Trophoblast cell (in vitro differentiated cells and primary cell): Measurements from ENCODE around the gene SLC25A15.

ENCODE experiments used
- DNase-seq, 2 donors: peaks; one replicate each; pipeline ENCODE4 v3.0.0-alpha.2; 2016
- H2AFZ ChIP-seq: 2 replicates; pipeline ENCODE4 v1.6.1; 2013; ENCODE audit warnings: low read length, moderate library complexity, mild to moderate bottlenecking; ENCODE audit not compliant: insufficient read depth, poor library complexity
- H2AK5ac ChIP-seq: 2 replicates; pipeline ENCODE4 v1.6.1; 2013; ENCODE audit warnings: mild to moderate bottlenecking, low read length
- H2BK120ac ChIP-seq: 2 replicates; pipeline ENCODE4 v1.6.1; 2013; ENCODE audit warnings: low read length, mild to moderate bottlenecking, moderate library complexity; ENCODE audit not compliant: insufficient read depth, poor library complexity
- H2BK12ac ChIP-seq: 2 replicates; pipeline ENCODE4 v1.6.1; 2013; ENCODE audit warnings: mild to moderate bottlenecking, low read length, moderate library complexity
- H2BK5ac ChIP-seq: 2 replicates; pipeline ENCODE4 v1.6.1; 2013; ENCODE audit warnings: low read length, low read depth, moderate library complexity, mild to moderate bottlenecking; ENCODE audit not compliant: poor library complexity
- H3K14ac ChIP-seq: 2 replicates; pipeline ENCODE4 v1.6.1; 2013; ENCODE audit warnings: mild to moderate bottlenecking, low read length
- H3K18ac ChIP-seq: 2 replicates; pipeline ENCODE4 v1.6.1; 2013; ENCODE audit warnings: mild to moderate bottlenecking, low read length
- H3K23ac ChIP-seq: 2 replicates; pipeline ENCODE4 v1.6.1; 2013; ENCODE audit warnings: low read length
- H3K27ac ChIP-seq: 2 replicates; pipeline ENCODE4 v1.5.1; 2013; ENCODE audit warnings: low read depth, mild to moderate bottlenecking, inconsistent platforms, low read length, moderate library complexity
- H3K27me3 ChIP-seq: 2 replicates; pipeline ENCODE4 v1.6.1; 2013; ENCODE audit warnings: inconsistent platforms, mild to moderate bottlenecking, low read length, moderate library complexity; ENCODE audit not compliant: insufficient read depth
- H3K36me3 ChIP-seq, 2 experiments: 1 replicate in 1 of 2; 2 replicates in 1 of 2; pipeline ENCODE4 v1.6.1; 2013; ENCODE audit warnings: low read length in 2 of 2, mild to moderate bottlenecking in 2 of 2, moderate library complexity in 1 of 2; ENCODE audit not compliant: insufficient read depth in 2 of 2, control insufficient read depth in 1 of 2
- H3K4ac ChIP-seq: 2 replicates; pipeline ENCODE4 v1.6.1; 2013; ENCODE audit warnings: low read depth, mild to moderate bottlenecking, low read length, moderate library complexity
- H3K4me1 ChIP-seq, 2 experiments: 1 replicate in 1 of 2; 2 replicates in 1 of 2; pipeline ENCODE4 v1.6.1; 2013; ENCODE audit warnings: low read length in 2 of 2, mild to moderate bottlenecking in 2 of 2, moderate library complexity in 1 of 2; ENCODE audit not compliant: insufficient read depth in 2 of 2, control insufficient read depth in 1 of 2
- H3K4me2 ChIP-seq: 2 replicates; pipeline ENCODE4 v1.6.1; 2013; ENCODE audit warnings: inconsistent platforms, mild to moderate bottlenecking, low read length, moderate library complexity
- H3K4me3 ChIP-seq: 2 replicates; pipeline ENCODE4 v1.5.1; 2013; ENCODE audit warnings: mild to moderate bottlenecking, low read depth, low read length, inconsistent platforms
- H3K79me1 ChIP-seq: one replicate; pipeline ENCODE4 v1.6.1; 2013; ENCODE audit warnings: low read length
- H3K79me2 ChIP-seq: 2 replicates; pipeline ENCODE4 v1.6.1; 2013; ENCODE audit warnings: low read length, mild to moderate bottlenecking; ENCODE audit not compliant: control insufficient read depth, insufficient read depth, poor library complexity
- H3K9ac ChIP-seq: 2 replicates; pipeline ENCODE4 v1.6.1; 2013; ENCODE audit warnings: mild to moderate bottlenecking, low read length
- H3K9me3 ChIP-seq: 2 replicates; pipeline ENCODE4 v1.6.1; 2013; ENCODE audit warnings: low read depth, mild to moderate bottlenecking, control low read depth, inconsistent platforms, low read length; ENCODE audit not compliant: insufficient read depth
- H4K12ac ChIP-seq: 2 replicates; pipeline ENCODE4 v1.6.1; 2013; ENCODE audit warnings: low read depth, mild to moderate bottlenecking, low read length, moderate library complexity
- H4K8ac ChIP-seq: 2 replicates; pipeline ENCODE4 v1.6.1; 2013; ENCODE audit warnings: low read depth, mild to moderate bottlenecking, low read length, moderate library complexity
- H4K91ac ChIP-seq: one replicate; pipeline ENCODE4 v1.6.1; 2013; ENCODE audit warnings: low read depth, mild to moderate bottlenecking, low read length, moderate library complexity
- WGBS: extraction: QIAGEN DNeasy Blood & Tissue Kit; methylation state at CpG from one replicate; pipeline ENCODE4 v1.1.7; 2013; ENCODE audit warnings: missing lambda C conversion rate; ENCODE audit not compliant: insufficient read length, insufficient coverage; ENCODE audit errors: extremely low coverage; 5-methylcytosine and 5-hydroxymethylcytosine counted together

The SLC25A15 gene

GRCh38 chr13:40758811-40759210 is 30.6 kb upstream of the SLC25A15 start:
- no peak overlapping the region for H4K12ac ChIP-seq
- H3K27me3 ChIP-seq: no peaks in the 10 kb centered on the region
- no peak overlapping the region for H3K27ac ChIP-seq
- H2BK12ac ChIP-seq: no peak overlapping the region
- H3K4ac ChIP-seq: no peak overlapping the region
- no peak overlapping the region for H2BK5ac ChIP-seq
- no peak overlapping the region for H3K18ac ChIP-seq
- no peaks in the 10 kb centered on the region for H3K79me1 ChIP-seq
- no peak overlapping the region for H2AFZ ChIP-seq
- H3K14ac ChIP-seq: no peak overlapping the region
- no peak for DNase-seq
- WGBS: no CpG with 5 or more reads among the region's 4 CpGs
- no peak overlapping the region for H3K9ac ChIP-seq
- no peak overlapping the region for H3K23ac ChIP-seq
- no peak overlapping the region for H3K4me3 ChIP-seq
- H3K4me2 ChIP-seq: no peak overlapping the region
- H2BK120ac ChIP-seq: no peak overlapping the region
- peaks cover 7% of the 10 kb centered on the region in 2 experiments for H3K36me3 ChIP-seq
- H3K9me3 ChIP-seq: no peaks in the 10 kb centered on the region
- no peaks in the 10 kb centered on the region for H3K79me2 ChIP-seq
- H4K91ac ChIP-seq: no peak overlapping the region
- H4K8ac ChIP-seq: no peak overlapping the region
- H3K4me1 ChIP-seq: no peaks in the 10 kb centered on the region
- no peak overlapping the region for H2AK5ac ChIP-seq

DNA sequence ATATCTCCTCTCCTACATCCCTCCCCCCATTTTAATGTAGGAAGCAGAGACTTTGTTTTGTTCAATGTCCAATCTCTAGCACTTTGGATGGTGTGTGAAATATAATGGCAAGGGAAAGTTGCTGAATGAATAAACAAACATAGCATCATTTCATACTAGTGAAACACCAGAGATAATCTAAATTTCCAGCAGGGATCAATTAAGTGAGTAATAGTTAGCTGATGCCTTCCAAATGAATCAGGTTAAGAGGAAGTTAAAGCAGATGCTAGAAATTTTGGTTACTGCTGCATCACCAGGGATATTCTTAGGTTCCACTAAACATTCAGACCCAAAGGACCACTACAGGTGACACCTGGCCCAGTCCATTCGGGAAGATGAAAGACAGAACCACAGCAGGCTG is 26.6 kb upstream of the SLC25A15 start:
- no peak overlapping the region for H4K12ac ChIP-seq
- H3K18ac ChIP-seq: no peak overlapping the region
- no CpG with 5 or more reads among the region's 1 CpG for WGBS
- no peak overlapping the region for H2BK120ac ChIP-seq
- no peak overlapping the region for H3K14ac ChIP-seq
- peaks cover 6 to 7% of the 10 kb centered on the region in 2 experiments for H3K36me3 ChIP-seq
- H2AFZ ChIP-seq: no peak overlapping the region
- H2BK12ac ChIP-seq: no peak overlapping the region
- no peak overlapping the region for H2AK5ac ChIP-seq
- H3K4ac ChIP-seq: no peak overlapping the region
- H3K4me1 ChIP-seq: no peaks in the 10 kb centered on the region
- H3K23ac ChIP-seq: no peak overlapping the region
- H2BK5ac ChIP-seq: no peak overlapping the region
- no peak overlapping the region for H3K9ac ChIP-seq
- H3K4me3 ChIP-seq: no peak overlapping the region
- H4K8ac ChIP-seq: no peak overlapping the region
- no peaks in the 10 kb centered on the region for H3K27me3 ChIP-seq
- no peak overlapping the region for H3K27ac ChIP-seq
- H3K4me2 ChIP-seq: no peak overlapping the region
- no peaks in the 10 kb centered on the region for H3K79me1 ChIP-seq
- H3K79me2 ChIP-seq: no peaks in the 10 kb centered on the region
- H4K91ac ChIP-seq: no peak overlapping the region
- DNase-seq: no peak
- no peaks in the 10 kb centered on the region for H3K9me3 ChIP-seq

DNA sequence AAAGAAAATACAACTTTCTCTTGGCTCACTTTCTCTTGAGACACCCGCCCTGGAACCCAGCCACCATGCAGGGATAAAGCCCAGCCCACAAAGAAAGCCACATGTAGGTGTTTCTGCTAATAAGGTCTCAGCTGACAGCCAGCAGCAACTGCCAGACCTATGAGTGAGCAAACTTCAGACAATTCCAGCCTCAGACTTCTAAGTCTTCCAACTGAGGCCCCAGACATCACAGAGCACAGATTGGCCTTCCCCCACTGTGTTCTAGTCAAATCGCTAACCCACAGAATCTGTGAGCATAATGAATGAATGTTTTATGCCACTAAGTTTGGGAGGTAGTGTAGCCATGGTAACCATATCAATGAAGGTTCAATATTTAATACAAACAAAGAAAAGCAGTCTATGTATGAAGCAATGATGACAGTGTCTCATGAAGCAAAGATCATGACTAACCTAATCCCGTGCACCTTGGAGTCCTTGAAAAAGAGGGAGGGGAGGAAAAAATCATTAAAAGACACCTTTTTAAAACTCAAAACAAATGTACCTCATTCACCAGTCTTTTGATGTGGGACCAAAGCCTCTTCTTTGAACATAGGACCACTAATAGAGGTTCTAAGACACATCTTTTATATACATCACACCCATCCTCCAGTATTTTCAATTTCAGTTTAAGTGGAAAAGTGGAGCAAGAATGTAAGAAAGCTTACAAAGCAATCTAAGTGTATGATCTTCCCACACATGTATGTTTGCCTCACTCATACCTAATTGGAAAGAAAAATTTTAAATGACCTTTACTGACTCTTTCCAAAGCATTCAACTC is 24.6 kb upstream of the SLC25A15 start:
- Histone ChIP-seq H3K27ac (no peak overlapping the region), H3K36me3 (peaks cover 3 to 5% of the 10 kb centered on the region in 2 experiments), H2AK5ac (no peak overlapping the region), H4K91ac (no peak overlapping the region), H3K9me3 (no peaks in the 10 kb centered on the region), H3K4me1 (no peaks in the 10 kb centered on the region), H4K8ac (no peak overlapping the region), H3K4ac (no peak overlapping the region), H3K79me1 (no peaks in the 10 kb centered on the region), H4K12ac (no peak overlapping the region), H2BK120ac (no peak overlapping the region), H3K4me3 (no peak overlapping the region), H2BK12ac (no peak overlapping the region), H3K23ac (no peak overlapping the region), H3K14ac (no peak overlapping the region), H3K79me2 (no peaks in the 10 kb centered on the region), H2BK5ac (no peak overlapping the region), H3K9ac (no peak overlapping the region), H3K4me2 (no peak overlapping the region), H3K27me3 (no peaks in the 10 kb centered on the region), H2AFZ (no peak overlapping the region), H3K18ac (no peak overlapping the region)
- no CpG with 5 or more reads among the region's 3 CpGs for WGBS
- DNase-seq: no peak

- Histone ChIP-seq H3K27me3 (no peaks in the 10 kb centered on the region), H3K4me3 (no peak overlapping the region)
Measured at GRCh38 chr13:40765602-40766001, 23.8 kb upstream of the SLC25A15 start.

More at GRCh38 chr13:40765602-40766001, 23.8 kb upstream of the SLC25A15 start:
- WGBS: no CpG with 5 or more reads among the region's 1 CpG
- Histone ChIP-seq H2BK120ac (no peak overlapping the region), H2BK12ac (no peak overlapping the region), H3K23ac (no peak overlapping the region), H3K27ac (no peak overlapping the region), H3K4me1 (peaks cover 0 to 3% of the 10 kb centered on the region in 2 experiments), H3K9ac (no peak overlapping the region), H4K12ac (no peak overlapping the region), H4K8ac (no peak overlapping the region), H2BK5ac (no peak overlapping the region), H3K18ac (no peak overlapping the region), H3K14ac (no peak overlapping the region), H3K4me2 (no peak overlapping the region), H3K79me1 (no peaks in the 10 kb centered on the region), H3K9me3 (no peaks in the 10 kb centered on the region), H3K79me2 (no peaks in the 10 kb centered on the region), H2AK5ac (no peak overlapping the region), H3K36me3 (peaks cover 3 to 5% of the 10 kb centered on the region in 2 experiments), H4K91ac (no peak overlapping the region), H2AFZ (no peak overlapping the region), H3K4ac (no peak overlapping the region)
- no peak for DNase-seq
